DOHH2 (cell line): ENCODE results near the gene PARP8.
"Not testable (repeated sequence)": the region's sequence is repeated elsewhere in the genome, so short reads cannot be mapped to it uniquely, and the experiment has no call there.

ENCODE experiments used
- EZH2phosphoT487 ChIP-seq: fragments of 200-600 bp; sonication (generic); IDR thresholded peaks from 2 replicates; pipeline ENCODE4 v1.6.1; 2017; ENCODE audit warnings: borderline replicate concordance, mild to moderate bottlenecking, antibody characterized with exemption, low read length, moderate library complexity, mixed read lengths
- TF ChIP-seq, protein P1 (sequence below): fragments of 200-600 bp; sonication (generic); IDR thresholded peaks from one replicate; pipeline ENCODE4 v1.5.1; 2014; ENCODE audit warnings: antibody characterized with exemption, mild to moderate bottlenecking, low read depth, low read length; ENCODE audit not compliant: poor library complexity, severe bottlenecking

DNA sequence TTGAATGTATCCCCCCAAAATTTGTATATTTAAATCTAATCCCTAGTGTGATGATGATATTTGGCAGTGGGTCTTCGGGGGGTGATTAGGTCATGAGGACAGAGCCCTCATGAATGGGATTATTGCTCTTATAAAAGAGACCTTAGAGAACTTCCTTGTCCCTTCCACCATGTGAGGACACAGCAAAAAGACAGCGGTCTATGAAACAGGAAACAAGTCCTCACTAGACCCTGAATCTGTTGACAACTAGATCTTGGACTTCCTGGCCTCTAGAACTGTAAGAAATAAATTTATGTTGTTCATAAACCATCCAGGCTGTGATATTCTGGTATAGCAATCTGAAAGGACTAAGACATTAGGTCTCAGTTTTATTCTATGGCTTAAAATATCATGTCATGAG, 28.9 kb upstream of the PARP8 start:
- TF ChIP-seq, protein P1, sequence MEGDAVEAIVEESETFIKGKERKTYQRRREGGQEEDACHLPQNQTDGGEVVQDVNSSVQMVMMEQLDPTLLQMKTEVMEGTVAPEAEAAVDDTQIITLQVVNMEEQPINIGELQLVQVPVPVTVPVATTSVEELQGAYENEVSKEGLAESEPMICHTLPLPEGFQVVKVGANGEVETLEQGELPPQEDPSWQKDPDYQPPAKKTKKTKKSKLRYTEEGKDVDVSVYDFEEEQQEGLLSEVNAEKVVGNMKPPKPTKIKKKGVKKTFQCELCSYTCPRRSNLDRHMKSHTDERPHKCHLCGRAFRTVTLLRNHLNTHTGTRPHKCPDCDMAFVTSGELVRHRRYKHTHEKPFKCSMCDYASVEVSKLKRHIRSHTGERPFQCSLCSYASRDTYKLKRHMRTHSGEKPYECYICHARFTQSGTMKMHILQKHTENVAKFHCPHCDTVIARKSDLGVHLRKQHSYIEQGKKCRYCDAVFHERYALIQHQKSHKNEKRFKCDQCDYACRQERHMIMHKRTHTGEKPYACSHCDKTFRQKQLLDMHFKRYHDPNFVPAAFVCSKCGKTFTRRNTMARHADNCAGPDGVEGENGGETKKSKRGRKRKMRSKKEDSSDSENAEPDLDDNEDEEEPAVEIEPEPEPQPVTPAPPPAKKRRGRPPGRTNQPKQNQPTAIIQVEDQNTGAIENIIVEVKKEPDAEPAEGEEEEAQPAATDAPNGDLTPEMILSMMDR = not testable (repeated sequence)
- TF ChIP-seq EZH2phosphoT487 = not testable (repeated sequence)
